ENCODE measurements around the gene LRRTM2. TPM values are rescaled to one million over a fixed set of nuclear protein-coding genes. Genes with fewer than 3 reads are reported as not detected.
A peak's percentile ranks its signal among the peaks of the same experiment; 100 is the strongest.

LRRTM2 gene
- total and polyA plus RNA-seq, 2 of the 4 experiments (the other 2 are of a cell fraction), result 0.53 to 2.0 TPM

DNA sequence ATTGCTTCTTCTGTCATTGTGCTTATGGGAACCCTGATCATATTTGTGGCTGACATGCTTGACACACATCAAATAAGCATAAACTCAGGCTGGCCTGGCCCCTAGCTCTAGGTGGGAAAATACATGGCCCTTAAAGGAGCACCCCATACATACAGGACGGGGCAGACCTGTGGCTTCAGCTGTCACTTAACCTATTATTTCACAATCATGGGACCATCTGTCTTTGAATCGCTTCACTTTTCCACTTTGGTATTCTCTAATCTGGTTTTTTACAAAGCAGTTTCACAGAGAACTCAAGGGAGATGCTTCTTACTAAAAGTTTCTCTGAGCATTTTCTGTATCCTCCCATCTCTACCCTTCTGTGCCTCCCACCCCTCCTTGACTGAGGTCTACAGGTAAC is 34.6 kb upstream of the LRRTM2 start:
- Histone ChIP-seq H3K36me3 (ENCODE audit: control insufficient read depth, insufficient read depth, low read length) (peaks cover 33% of the 10 kb centered on the region), H3K9me3 (ENCODE audit: control insufficient read depth, insufficient read depth, low read length) (peaks cover 2% of the 10 kb centered on the region), H3K27ac (ENCODE audit: insufficient read depth, low read length) (no peak overlapping the region), H3K79me1 (ENCODE audit: low read depth in 1 of 2, low read length in 2 of 2) (peaks cover 28 to 71% of the 10 kb centered on the region in 2 experiments), H3K14ac (replicated peaks; ENCODE audit: low read depth, low read length) (no peak overlapping the region), H2BK5ac (ENCODE audit: low read depth, low read length, poor library complexity, severe bottlenecking) (no peak overlapping the region), H3K4me2 (ENCODE audit: low read depth, low read length) (no peak overlapping the region), H4K8ac (ENCODE audit: low read depth in 2 of 2, low read length in 2 of 2) (no peak overlapping the region), H3K27me3 (ENCODE audit: control insufficient read depth, insufficient read depth, low read length) (no peaks in the 10 kb centered on the region), H3K56ac (ENCODE audit: extremely low read depth, insufficient read depth, low read length) (no peak overlapping the region), H3K4ac (ENCODE audit: low read depth, low read length) (no peak overlapping the region), H4K20me1 (ENCODE audit: insufficient read depth, low read length) (peaks cover 9% of the 10 kb centered on the region; the same call in 1 of the 2 replicates), H3K4me1 (ENCODE audit: control insufficient read depth, insufficient read depth, low read length) (peaks cover 3% of the 10 kb centered on the region), H2BK120ac (ENCODE audit: low read depth, low read length) (no peak overlapping the region), H2BK15ac (ENCODE audit: low read depth, low read length) (no peak overlapping the region), H2AK9ac (replicated peaks; ENCODE audit: low read depth, low read length, poor library complexity) (no peak overlapping the region), H2AFZ (replicated peaks; ENCODE audit: low read length, poor library complexity) (no peak overlapping the region), H2BK20ac (ENCODE audit: low read depth, low read length) (no peak overlapping the region), H2AK5ac (ENCODE audit: low read depth, low read length) (no peak overlapping the region), H3K18ac (ENCODE audit: low read depth, low read length) (no peak overlapping the region), H3K9ac (ENCODE audit: low read depth, low read length) (no peak overlapping the region), H4K91ac (ENCODE audit: insufficient read depth, low read depth, low read length) (no peak overlapping the region), H3K9me1 (ENCODE audit: insufficient read depth, low read length) (peaks cover 7% of the 10 kb centered on the region), H3K4me3 (ENCODE audit: insufficient read depth, low read depth, low read length) (no peak overlapping the region), H3K23ac (ENCODE audit: low read depth, low read length) (no peak overlapping the region), H4K5ac (ENCODE audit: low read depth, low read length) (no peak overlapping the region)
- no peak for DNase-seq
- BruUV-seq (replicated peaks), result no TSS peak
- POLR2A ChIA-PET (ENCODE audit: unreplicated experiment), result no interaction called here
- 100% methylated on average over 2 of the region's 2 CpGs; no CpG with 5 or more reads in 1 of the 2 experiments for WGBS, 2 experiments (ENCODE audit: extremely low coverage in 2 of 2, insufficient read length in 1 of 2)
- CTCF ChIA-PET, result no interaction called here
- dilution Hi-C loops (cut with HindIII; ENCODE audit: low sequenced_read_pairs, unreplicated experiment) (no loop called here), in situ Hi-C loops (cut with MboI; ENCODE audit: low sequenced_read_pairs) (no loop called here), intact Hi-C loops (cut with micrococcal nuclease) (no loop called here)
- peak; percentile 52 for TF ChIP-seq CEBPB (IDR thresholded peaks at IDR 0.05; ENCODE audit: low read depth, low read length)
- no peak for TF ChIP-seq BHLHE40 (IDR thresholded peaks at IDR 0.05; ENCODE audit: low read depth, low read length)
- TF ChIP-seq MXI1 (IDR thresholded peaks at IDR 0.05; ENCODE audit: borderline replicate concordance, low read depth, low read length), result no peak
- no peak for ATAC-seq (ENCODE audit: low read depth)
